Loucy (cell line): ENCODE measurements around the gene MED4.

ENCODE experiments used
- CTCF ChIP-seq: fragments of 200-600 bp; sonication (generic); conservative IDR thresholded peaks from 2 replicates; pipeline ENCODE4 v1.5.1; 2014; ENCODE audit warnings: mild to moderate bottlenecking, antibody characterized with exemption, low read length
- EZH2phosphoT487 ChIP-seq: fragments of 200-600 bp; IDR thresholded peaks from 2 replicates; pipeline ENCODE4 v1.6.1; 2018; ENCODE audit warnings: antibody characterized with exemption, mild to moderate bottlenecking, moderate library complexity, borderline replicate concordance

GRCh38 chr13:48118030-48118429 lies 23.1 kb upstream of the MED4 start:
- TF ChIP-seq CTCF (no peak), EZH2phosphoT487 (no peak)
